ENCODE data around the gene PPTC7. TPM values are rescaled to one million over a fixed set of nuclear protein-coding genes. Genes with fewer than 3 reads are reported as not detected.

PPTC7 gene
- total RNA-seq, 4 donors from 2014 or later = 14.8 to 30.5 (median 19.2) TPM

GRCh38 chr12:110503432-110503831 is 79.7 kb downstream of the PPTC7 start:
- Histone ChIP-seq H3K4me1 (peaks cover 5 to 33% (median 17%) of the 10 kb centered on the region in 3 donors), H3K27me3 (no peaks in the 10 kb centered on the region), H3K27ac (no peak overlapping the region), H3K9me3 (no peaks in the 10 kb centered on the region), H3K4me3 (no peak overlapping the region), H3K36me3 (no peaks in the 10 kb centered on the region)
- intact Hi-C loops (cut with DNase I) = no loop called here
- WGBS, 2 donors = 83 to 89% methylated on average over 1 of the region's 1 CpG
- TF ChIP-seq CTCF (IDR thresholded peaks at IDR 0.05) (no peak), POLR2A (IDR thresholded peaks at IDR 0.05) (no peak)
- DNase-seq = no peak

GRCh38 chr12:110501752-110502738 is 81.1 kb downstream of the PPTC7 start, which contains the start of the genes RAD9B and VPS29:
Gene RAD9B (plus strand): TSS chr12:110502331. CDS start chr12:110502338, 7 bp downstream.
Gene VPS29 (minus strand): TSS chr12:110502111. CDS start chr12:110502051, 60 bp downstream.
- H3K36me3 ChIP-seq = peaks cover 0 to 8% (median 0%) of the 10 kb centered on the region in 3 donors
- peak; percentile 97 for DNase-seq
- TF ChIP-seq CTCF (IDR thresholded peaks at IDR 0.05) = peak in 1 of 6 experiments; percentile 32
- TF ChIP-seq POLR2A (IDR thresholded peaks at IDR 0.05) = peak in 3 of 4 donors; percentile 93 to 97 (median 94)
- 10 to 27% methylated on average over 17 to 39 of the region's 61 CpGs for WGBS, 2 donors
- peak within 1 kb of the TSS; percentile 94 to 99 (median 96) for H3K27ac ChIP-seq
- intact Hi-C loops (cut with DNase I) = no loop called here
- no peaks in the 10 kb centered on the region for H3K27me3 ChIP-seq
- peaks cover 5 to 44% (median 17%) of the 10 kb centered on the region in 3 donors for H3K4me1 ChIP-seq
- peak within 1 kb of the TSS; percentile 75 to 99 (median 89) for H3K4me3 ChIP-seq
- H3K9me3 ChIP-seq = no peaks in the 10 kb centered on the region

GRCh38 chr12:110501399-110501751 is 81.7 kb downstream of the PPTC7 start:
- intact Hi-C loops (cut with DNase I) = no loop called here
- H3K36me3 ChIP-seq = peaks cover 0 to 13% (median 0%) of the 10 kb centered on the region in 3 donors
- H3K27me3 ChIP-seq = no peaks in the 10 kb centered on the region
- H3K9me3 ChIP-seq = no peaks in the 10 kb centered on the region
- no peak for DNase-seq
- H3K4me1 ChIP-seq = peaks cover 5 to 44% (median 17%) of the 10 kb centered on the region in 3 donors
- WGBS, 2 donors = 0 to 1% methylated on average over 6 to 11 of the region's 17 CpGs
- peak overlapping the region; percentile 94 to 99 (median 96) for H3K27ac ChIP-seq
- no peak for TF ChIP-seq POLR2A (IDR thresholded peaks at IDR 0.05)
- no peak for TF ChIP-seq CTCF (IDR thresholded peaks at IDR 0.05)
- peak overlapping the region; percentile 75 to 99 (median 89) for H3K4me3 ChIP-seq

DNA sequence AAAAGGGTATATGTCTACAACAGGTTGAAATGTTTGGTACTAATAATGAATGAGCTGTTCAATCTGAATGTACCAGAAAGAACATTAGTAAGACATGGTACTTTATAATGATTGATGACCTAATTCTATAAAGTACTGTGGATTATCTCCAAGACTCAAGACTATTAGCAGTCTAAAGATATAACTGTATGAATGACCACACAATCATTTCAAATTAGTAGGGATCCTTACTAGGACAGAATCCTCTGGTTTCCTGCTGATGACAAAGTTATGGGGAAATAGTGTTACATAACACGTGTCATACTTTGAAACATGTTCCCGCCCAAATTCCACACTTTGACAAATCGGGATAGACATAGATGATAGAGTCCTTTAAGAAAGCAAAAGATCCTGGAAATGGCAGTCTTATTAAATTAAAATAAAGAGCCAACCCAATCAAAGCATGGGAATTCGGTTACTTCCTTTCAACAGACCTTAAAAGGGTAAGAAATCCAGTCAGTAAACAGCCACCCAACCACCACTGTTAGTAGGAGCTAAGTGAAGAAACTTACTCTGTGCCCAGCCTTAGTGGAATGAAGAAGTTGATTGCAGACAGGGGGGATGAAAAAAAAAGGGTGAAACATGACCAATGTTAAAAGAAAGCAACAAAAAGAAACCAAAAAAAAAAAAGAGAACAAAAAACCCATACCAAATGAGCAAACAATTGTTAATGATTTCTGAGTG is 84.0 kb downstream of the PPTC7 start:
- WGBS, 2 donors = 30 to 37% methylated on average over 4 of the region's 4 CpGs
- Histone ChIP-seq H3K36me3 (peaks cover 4 to 35% (median 17%) of the 10 kb centered on the region in 3 donors), H3K4me3 (no peak overlapping the region), H3K27ac (peak overlapping the region; percentile 0 to 97 (median 52)), H3K9me3 (no peaks in the 10 kb centered on the region), H3K4me1 (peaks cover 5 to 44% (median 17%) of the 10 kb centered on the region in 3 donors), H3K27me3 (no peaks in the 10 kb centered on the region)
- DNase-seq = no peak
- TF ChIP-seq CTCF (IDR thresholded peaks at IDR 0.05) (no peak), POLR2A (IDR thresholded peaks at IDR 0.05) (no peak)
- intact Hi-C loops (cut with DNase I) = no loop called here

Small RNAs within 50 kb of the gene (small RNA-seq; reads per million reads assigned to genes)
- gene RF00278 (0 reads per million in 4 donors), gene RN7SL387P (0 reads per million in 4 donors)

Other genes starting within 250 kb of the PPTC7 start
- 10 to 100 TPM; 67.5 to 78.8 (median 74.4) TPM for gene ANAPC7, start 179.6 kb downstream of the PPTC7 start, total RNA-seq
- 100 to 1,000 TPM; 439 to 894 (median 711) TPM for gene ARPC3, start 133.0 kb downstream of the PPTC7 start, total RNA-seq
- gene GPN3, start 115.1 kb downstream of the PPTC7 start, total RNA-seq = 10 to 100 TPM in 3 of 4 donors, 1 to 10 TPM in 1; 5.5 to 27.1 (median 12.9) TPM
- gene FAM216A, start 114.5 kb downstream of the PPTC7 start, total RNA-seq = 1 to 10 TPM in 3 of 4 donors, not detected in 1; 1.9 to 7.1 (median 3.4) TPM
- gene VPS29, start 81.2 kb downstream of the PPTC7 start, total RNA-seq = 100 to 1,000 TPM in 2 of 4 donors, 10 to 100 TPM in 2; 66.9 to 146 (median 110) TPM
- under 1 TPM in 3 of 4 donors, not detected in 1; 0.23 to 0.76 (median 0.40) TPM for gene RAD9B, start 81.0 kb downstream of the PPTC7 start, total RNA-seq
- gene TCTN1, start 30.8 kb upstream of the PPTC7 start, total RNA-seq = 10 to 100 TPM in 2 of 4 donors, 1 to 10 TPM in 2; 4.4 to 15.6 (median 8.8) TPM
- gene HVCN1, start 105.8 kb upstream of the PPTC7 start, total RNA-seq = 1 to 10 TPM; 1.0 to 5.7 (median 1.7) TPM
- gene PPP1CC, start 159.6 kb upstream of the PPTC7 start, total RNA-seq = 100 to 1,000 TPM in 3 of 4 donors, 10 to 100 TPM in 1; 55.3 to 127 (median 114) TPM